ENCODE measurements around the gene LGALS8. TPM values are rescaled to one million over a fixed set of nuclear protein-coding genes. Genes with fewer than 3 reads are reported as not detected.

Gene LGALS8
- polyA plus RNA-seq, 1 donor: 65.4 TPM

DNA sequence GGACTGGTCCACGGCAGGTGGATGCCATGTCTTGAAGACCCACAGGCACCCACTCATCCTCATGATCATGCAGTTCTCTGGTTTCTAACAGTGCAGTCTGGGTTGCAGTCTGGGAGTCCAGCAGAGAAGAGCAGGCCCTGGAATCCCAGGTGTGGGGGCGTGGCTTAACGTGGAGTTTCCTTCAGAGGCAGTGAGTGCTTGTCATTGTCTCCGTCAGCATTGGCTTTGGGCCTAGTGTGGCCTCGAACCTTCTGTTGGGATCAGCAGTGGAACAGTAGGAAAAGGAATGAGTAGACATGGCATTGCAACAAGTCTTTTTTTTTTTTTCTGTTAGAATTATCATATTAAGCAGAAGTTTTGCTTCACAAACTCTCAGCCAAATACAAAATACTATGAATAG, 12.8 kb downstream of the LGALS8 start:
- WGBS (ENCODE audit: insufficient coverage, low lambda C conversion rate): no CpG with 5 or more reads among the region's 5 CpGs
- Histone ChIP-seq H3K4me1 (ENCODE audit: control insufficient read depth, insufficient read depth, low read length) (peaks cover 3% of the 10 kb centered on the region), H3K27ac (ENCODE audit: low read length) (no peak overlapping the region), H3K4me3 (ENCODE audit: low read length) (no peak overlapping the region), H3K9me3 (ENCODE audit: control insufficient read depth, low read depth, low read length) (no peaks in the 10 kb centered on the region), H3K36me3 (ENCODE audit: control insufficient read depth, insufficient read depth, low read length) (peaks cover 56% of the 10 kb centered on the region), H3K27me3 (ENCODE audit: control insufficient read depth, insufficient read depth, low read length) (no peaks in the 10 kb centered on the region)
- no peak for DNase-seq

DNA sequence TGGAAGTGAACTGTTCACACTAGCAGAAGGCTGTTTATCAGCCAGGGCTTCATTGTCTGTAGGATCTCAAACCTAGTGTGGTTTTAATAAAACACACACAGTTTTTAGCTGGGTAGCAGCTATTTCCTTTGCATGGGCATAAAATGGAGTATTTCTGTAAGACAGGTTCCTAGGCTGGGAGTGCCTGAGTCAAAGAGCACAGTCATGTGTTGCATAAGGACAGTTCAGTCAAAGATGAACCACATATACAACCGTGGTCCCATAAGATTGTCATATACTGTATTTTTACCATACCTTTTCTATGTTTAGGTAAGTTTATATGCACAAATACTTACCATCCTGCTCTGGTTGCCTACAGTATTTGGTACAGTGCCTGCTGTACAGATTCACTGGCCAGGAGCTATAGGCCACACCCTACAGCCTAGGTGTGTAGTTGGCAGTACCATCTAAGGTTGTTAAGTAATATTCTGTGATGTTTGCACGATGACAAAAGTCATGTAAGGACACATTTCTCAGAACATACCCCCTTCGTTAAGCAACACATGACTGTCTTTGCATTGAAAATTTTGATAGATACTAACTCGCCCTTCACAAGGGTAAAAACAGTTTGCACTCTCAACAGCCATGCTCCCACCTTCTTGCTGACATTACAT, 17.2 kb downstream of the LGALS8 start:
- no peaks in the 10 kb centered on the region for H3K4me1 ChIP-seq (ENCODE audit: control insufficient read depth, insufficient read depth, low read length)
- H3K4me3 ChIP-seq (ENCODE audit: low read length): no peak overlapping the region
- no peak overlapping the region for H3K27ac ChIP-seq (ENCODE audit: low read length)
- peaks cover 88% of the 10 kb centered on the region for H3K36me3 ChIP-seq (ENCODE audit: control insufficient read depth, insufficient read depth, low read length)
- no peaks in the 10 kb centered on the region for H3K9me3 ChIP-seq (ENCODE audit: control insufficient read depth, low read depth, low read length)
- 100% methylated on average over 1 of the region's 4 CpGs for WGBS (ENCODE audit: insufficient coverage, low lambda C conversion rate)
- no peaks in the 10 kb centered on the region for H3K27me3 ChIP-seq (ENCODE audit: control insufficient read depth, insufficient read depth, low read length)
- DNase-seq: no peak

DNA sequence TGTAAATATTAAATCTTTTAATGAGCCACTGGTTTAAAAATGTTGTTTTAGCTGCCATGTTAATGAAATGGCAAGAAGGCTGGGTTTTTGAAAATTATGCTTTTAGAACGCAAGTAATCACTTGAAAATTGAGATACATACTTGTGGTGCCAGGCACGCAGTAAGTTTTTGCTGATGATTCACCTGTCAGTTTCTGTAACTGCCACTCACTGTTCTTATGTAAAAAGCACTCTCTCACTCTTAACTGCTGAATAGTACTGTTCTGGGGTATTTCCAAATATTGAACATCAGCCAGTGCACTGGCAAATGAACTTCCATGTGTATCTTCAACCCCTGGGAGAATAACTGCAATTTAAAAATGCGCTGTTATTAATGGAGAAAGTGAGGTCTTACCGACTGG, 17.9 kb downstream of the LGALS8 start:
- H3K4me3 ChIP-seq (ENCODE audit: low read length): no peak overlapping the region
- H3K9me3 ChIP-seq (ENCODE audit: control insufficient read depth, low read depth, low read length): no peaks in the 10 kb centered on the region
- DNase-seq: no peak
- H3K4me1 ChIP-seq (ENCODE audit: control insufficient read depth, insufficient read depth, low read length): no peaks in the 10 kb centered on the region
- no CpG with 5 or more reads among the region's 4 CpGs for WGBS (ENCODE audit: insufficient coverage, low lambda C conversion rate)
- H3K36me3 ChIP-seq (ENCODE audit: control insufficient read depth, insufficient read depth, low read length): peaks cover 89% of the 10 kb centered on the region
- no peaks in the 10 kb centered on the region for H3K27me3 ChIP-seq (ENCODE audit: control insufficient read depth, insufficient read depth, low read length)
- H3K27ac ChIP-seq (ENCODE audit: low read length): no peak overlapping the region

DNA sequence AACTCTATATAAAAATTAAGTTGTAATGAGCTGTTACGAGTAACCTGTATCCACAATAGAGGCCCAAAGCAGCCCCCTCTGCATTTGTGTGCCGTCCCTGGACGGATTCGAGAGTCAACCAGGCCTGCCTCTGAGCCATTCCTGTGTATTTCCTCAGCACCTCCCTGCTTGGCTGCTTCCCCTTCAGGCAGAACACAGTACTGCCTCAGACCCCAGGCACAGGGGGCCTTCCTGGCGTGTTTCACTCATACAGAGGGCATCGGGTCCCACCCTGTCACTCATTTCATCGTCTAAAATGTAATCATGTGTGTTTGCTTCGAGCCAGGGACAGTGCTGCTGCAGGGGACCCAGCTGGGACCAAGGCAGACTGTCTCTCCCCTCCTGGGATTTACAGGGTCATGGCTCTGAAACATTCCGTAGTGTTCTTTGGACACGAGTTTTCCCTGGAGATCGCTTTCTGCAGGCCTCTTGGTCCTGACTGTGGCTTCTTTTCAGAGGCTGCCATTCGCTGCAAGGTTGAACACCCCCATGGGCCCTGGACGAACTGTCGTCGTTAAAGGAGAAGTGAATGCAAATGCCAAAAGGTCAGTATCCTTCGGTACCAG, 19.4 kb downstream of the LGALS8 start:
- no peak for DNase-seq
- Histone ChIP-seq H3K9me3 (ENCODE audit: control insufficient read depth, low read depth, low read length) (no peaks in the 10 kb centered on the region), H3K36me3 (ENCODE audit: control insufficient read depth, insufficient read depth, low read length) (peaks cover 96% of the 10 kb centered on the region), H3K27ac (ENCODE audit: low read length) (no peak overlapping the region), H3K4me3 (ENCODE audit: low read length) (no peak overlapping the region), H3K4me1 (ENCODE audit: control insufficient read depth, insufficient read depth, low read length) (no peaks in the 10 kb centered on the region), H3K27me3 (ENCODE audit: control insufficient read depth, insufficient read depth, low read length) (no peaks in the 10 kb centered on the region)
- WGBS (ENCODE audit: insufficient coverage, low lambda C conversion rate): no CpG with 5 or more reads among the region's 16 CpGs

DNA sequence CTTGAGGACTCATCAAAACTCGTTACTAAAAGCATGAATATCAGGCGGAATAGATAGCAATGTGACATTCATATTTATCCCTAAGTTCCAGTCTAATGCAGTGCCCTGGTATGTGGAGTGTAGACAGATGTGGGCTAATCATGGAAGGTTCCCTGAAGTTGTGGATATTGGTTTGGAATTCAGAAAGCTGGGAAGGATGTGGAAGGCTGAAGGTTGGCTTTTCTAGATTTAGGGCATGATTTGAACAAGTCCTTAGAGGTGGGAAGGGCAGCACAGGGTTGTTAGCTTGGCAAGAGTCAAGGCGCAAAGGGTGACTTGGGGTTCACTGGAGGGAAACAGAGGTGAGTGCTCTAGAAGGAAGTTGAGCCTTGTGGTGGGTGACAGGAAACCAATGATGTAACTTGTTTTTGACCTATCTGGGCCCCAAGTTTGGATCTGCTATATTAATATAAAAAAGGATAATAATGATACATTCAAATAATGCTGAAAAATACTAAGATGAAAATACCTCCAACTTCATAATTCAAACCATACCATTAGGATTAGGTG, 21.9 kb downstream of the LGALS8 start:
- H3K36me3 ChIP-seq (ENCODE audit: control insufficient read depth, insufficient read depth, low read length): peaks cover 98% of the 10 kb centered on the region
- WGBS (ENCODE audit: insufficient coverage, low lambda C conversion rate): no CpG with 5 or more reads among the region's 3 CpGs
- H3K27me3 ChIP-seq (ENCODE audit: control insufficient read depth, insufficient read depth, low read length): no peaks in the 10 kb centered on the region
- H3K27ac ChIP-seq (ENCODE audit: low read length): no peak overlapping the region
- no peaks in the 10 kb centered on the region for H3K4me1 ChIP-seq (ENCODE audit: control insufficient read depth, insufficient read depth, low read length)
- no peak overlapping the region for H3K4me3 ChIP-seq (ENCODE audit: low read length)
- H3K9me3 ChIP-seq (ENCODE audit: control insufficient read depth, low read depth, low read length): no peaks in the 10 kb centered on the region
- no peak for DNase-seq

DNA sequence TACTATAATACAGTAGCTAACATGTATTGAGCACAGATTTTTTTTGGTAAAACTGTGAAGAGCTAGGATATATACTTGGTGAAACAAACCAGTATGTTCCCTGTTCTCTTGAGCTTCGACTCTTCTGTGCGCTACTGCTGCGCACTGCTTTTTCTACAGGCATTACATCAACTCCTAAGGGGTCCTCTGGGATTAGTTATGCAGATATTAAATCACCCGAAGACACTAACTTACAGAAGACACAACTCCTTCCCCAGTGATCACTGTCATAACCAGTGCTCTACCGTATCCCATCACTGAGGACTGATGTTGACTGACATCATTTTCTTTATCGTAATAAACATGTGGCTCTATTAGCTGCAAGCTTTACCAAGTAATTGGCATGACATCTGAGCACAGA, 24.7 kb downstream of the LGALS8 start:
- Histone ChIP-seq H3K4me3 (ENCODE audit: low read length) (no peak overlapping the region), H3K27ac (ENCODE audit: low read length) (no peak overlapping the region), H3K27me3 (ENCODE audit: control insufficient read depth, insufficient read depth, low read length) (no peaks in the 10 kb centered on the region), H3K4me1 (ENCODE audit: control insufficient read depth, insufficient read depth, low read length) (no peaks in the 10 kb centered on the region), H3K36me3 (ENCODE audit: control insufficient read depth, insufficient read depth, low read length) (peaks cover 96% of the 10 kb centered on the region), H3K9me3 (ENCODE audit: control insufficient read depth, low read depth, low read length) (no peaks in the 10 kb centered on the region)
- no CpG with 5 or more reads among the region's 6 CpGs for WGBS (ENCODE audit: insufficient coverage, low lambda C conversion rate)
- DNase-seq: no peak

DNA sequence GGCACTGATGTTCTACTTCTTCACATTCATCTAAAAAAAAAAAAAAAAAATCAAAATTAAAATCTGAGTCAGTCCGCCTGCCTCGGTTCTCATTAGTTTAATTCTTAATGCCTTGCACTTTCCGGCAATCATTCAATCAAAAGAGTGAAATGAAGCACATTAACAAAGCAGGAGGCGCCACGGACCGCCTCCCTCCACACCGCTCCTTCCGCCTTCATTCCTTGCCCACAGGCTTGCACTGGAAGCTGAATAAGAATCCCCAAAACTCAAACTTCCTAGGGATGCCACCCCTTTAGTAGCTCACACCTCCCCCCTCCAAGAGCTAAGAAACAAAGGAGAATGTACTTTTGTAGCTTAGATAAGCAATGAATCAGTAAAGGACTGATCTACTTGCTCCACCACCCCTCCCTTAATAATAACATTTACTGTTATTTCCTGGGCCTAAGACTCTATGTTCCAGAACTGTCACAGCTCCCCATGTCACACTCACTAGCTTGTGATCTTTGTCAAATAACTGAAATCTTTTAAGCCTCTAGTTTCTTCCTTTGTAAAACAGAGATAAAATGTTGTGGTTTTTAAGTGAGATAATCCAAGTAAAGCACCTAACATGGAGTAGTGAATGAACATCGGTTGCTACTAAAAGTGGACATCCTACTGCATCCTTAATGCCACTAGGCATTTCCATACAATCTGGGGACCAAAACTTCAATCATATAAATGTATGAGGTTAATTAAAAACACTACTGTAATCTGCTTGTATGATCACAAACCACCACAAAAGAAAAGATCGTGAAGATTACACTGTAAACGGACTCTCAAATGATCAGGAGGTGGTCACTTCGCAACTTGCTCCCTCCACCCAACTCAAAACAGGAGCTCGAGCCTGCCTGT, 27.4 kb downstream of the LGALS8 start:
- peaks cover 92% of the 10 kb centered on the region for H3K36me3 ChIP-seq (ENCODE audit: control insufficient read depth, insufficient read depth, low read length)
- H3K27ac ChIP-seq (ENCODE audit: low read length): no peak overlapping the region
- H3K4me3 ChIP-seq (ENCODE audit: low read length): no peak overlapping the region
- WGBS (ENCODE audit: insufficient coverage, low lambda C conversion rate): no CpG with 5 or more reads among the region's 13 CpGs
- no peak for DNase-seq
- H3K4me1 ChIP-seq (ENCODE audit: control insufficient read depth, insufficient read depth, low read length): no peaks in the 10 kb centered on the region
- H3K27me3 ChIP-seq (ENCODE audit: control insufficient read depth, insufficient read depth, low read length): no peaks in the 10 kb centered on the region
- H3K9me3 ChIP-seq (ENCODE audit: control insufficient read depth, low read depth, low read length): no peaks in the 10 kb centered on the region

DNA sequence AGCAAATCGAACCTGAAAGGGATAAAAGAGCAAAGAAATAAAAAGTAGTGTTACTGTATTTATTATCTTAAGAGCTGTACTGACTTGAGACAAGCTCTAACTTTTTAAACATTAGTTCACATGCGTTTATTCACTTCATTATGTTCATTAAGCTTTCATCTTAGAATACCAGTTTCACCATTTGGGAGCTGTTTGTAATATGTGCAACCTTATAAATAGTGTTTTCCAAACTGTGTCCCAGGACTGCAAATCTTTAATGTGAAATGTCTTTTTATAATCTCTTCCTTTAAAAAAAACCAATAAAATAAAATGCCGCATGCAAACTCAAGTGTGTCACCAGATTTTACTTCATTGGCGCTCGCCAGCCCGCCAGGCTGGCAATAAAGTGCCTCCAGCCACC, 28.3 kb downstream of the LGALS8 start:
- Histone ChIP-seq H3K27me3 (ENCODE audit: control insufficient read depth, insufficient read depth, low read length) (no peaks in the 10 kb centered on the region), H3K36me3 (ENCODE audit: control insufficient read depth, insufficient read depth, low read length) (peaks cover 92% of the 10 kb centered on the region), H3K27ac (ENCODE audit: low read length) (no peak overlapping the region), H3K4me1 (ENCODE audit: control insufficient read depth, insufficient read depth, low read length) (no peaks in the 10 kb centered on the region), H3K9me3 (ENCODE audit: control insufficient read depth, low read depth, low read length) (no peaks in the 10 kb centered on the region), H3K4me3 (ENCODE audit: low read length) (no peak overlapping the region)
- 80% methylated on average over 1 of the region's 6 CpGs for WGBS (ENCODE audit: insufficient coverage, low lambda C conversion rate)
- no peak for DNase-seq

DNA sequence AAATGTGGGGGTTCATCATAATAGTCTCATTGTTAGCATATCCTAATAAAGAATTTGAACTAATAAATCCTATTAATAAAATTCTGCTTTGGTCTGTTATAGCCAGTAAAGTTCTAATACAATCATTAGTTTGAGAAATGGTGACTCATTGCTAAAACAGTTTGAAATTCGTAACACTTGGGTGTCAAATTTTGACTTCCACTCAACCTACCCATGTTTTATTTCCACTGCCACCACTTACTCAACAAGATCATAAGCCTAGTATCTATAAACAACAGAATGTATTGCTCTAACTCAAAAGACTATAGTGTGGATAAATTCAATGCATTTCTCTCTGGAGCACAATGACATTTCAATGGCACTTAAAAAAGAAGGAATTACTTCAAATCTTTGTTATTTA, 29.1 kb downstream of the LGALS8 start:
- 20% methylated on average over 1 of the region's 1 CpG for WGBS (ENCODE audit: insufficient coverage, low lambda C conversion rate)
- DNase-seq: no peak
- peaks cover 93% of the 10 kb centered on the region for H3K36me3 ChIP-seq (ENCODE audit: control insufficient read depth, insufficient read depth, low read length)

DNA sequence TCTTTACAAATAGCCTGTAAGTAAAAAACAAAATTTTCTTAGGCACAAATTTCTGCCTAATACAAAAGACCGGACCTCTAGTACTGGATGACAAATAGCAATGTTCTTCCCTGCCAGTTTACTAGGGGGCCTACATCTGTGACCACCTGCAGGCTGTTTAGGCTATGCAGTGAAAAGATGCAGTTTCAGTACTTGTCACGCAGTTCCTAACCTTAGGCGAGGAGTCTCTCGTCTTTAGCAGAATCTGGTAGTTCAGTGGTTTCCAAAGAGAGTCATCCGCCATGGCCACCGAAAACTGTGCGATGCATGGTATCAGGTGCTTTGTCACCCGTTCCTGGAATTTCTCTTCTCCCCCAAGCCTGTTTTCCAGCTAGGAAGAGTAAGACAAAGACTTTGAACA, 29.6 kb downstream of the LGALS8 start:
- no peak overlapping the region for H3K4me3 ChIP-seq (ENCODE audit: low read length)
- WGBS (ENCODE audit: insufficient coverage, low lambda C conversion rate): 92% methylated on average over 2 of the region's 8 CpGs
- H3K27me3 ChIP-seq (ENCODE audit: control insufficient read depth, insufficient read depth, low read length): no peaks in the 10 kb centered on the region
- H3K36me3 ChIP-seq (ENCODE audit: control insufficient read depth, insufficient read depth, low read length): peaks cover 93% of the 10 kb centered on the region
- no peaks in the 10 kb centered on the region for H3K4me1 ChIP-seq (ENCODE audit: control insufficient read depth, insufficient read depth, low read length)
- no peak overlapping the region for H3K27ac ChIP-seq (ENCODE audit: low read length)
- H3K9me3 ChIP-seq (ENCODE audit: control insufficient read depth, low read depth, low read length): no peaks in the 10 kb centered on the region
- no peak for DNase-seq

More for the DNA sequence above, 29.1 kb downstream of the LGALS8 start:
- H3K27ac ChIP-seq (ENCODE audit: low read length): no peak overlapping the region
- H3K4me1 ChIP-seq (ENCODE audit: control insufficient read depth, insufficient read depth, low read length): no peaks in the 10 kb centered on the region
- no peak overlapping the region for H3K4me3 ChIP-seq (ENCODE audit: low read length)
- no peaks in the 10 kb centered on the region for H3K9me3 ChIP-seq (ENCODE audit: control insufficient read depth, low read depth, low read length)
- no peaks in the 10 kb centered on the region for H3K27me3 ChIP-seq (ENCODE audit: control insufficient read depth, insufficient read depth, low read length)
